GM12891 (cell line): ENCODE results near the gene CCDC13.

Experiments used
- PAX5 ChIP-seq: IDR thresholded peaks from 2 replicates; pipeline ENCODE4 v1.6.1; 2011; ENCODE audit warnings: low read length, moderate library complexity, mild to moderate bottlenecking; ENCODE audit not compliant: insufficient read depth, severe bottlenecking
- POLR2A ChIP-seq: IDR thresholded peaks from 2 replicates; pipeline ENCODE4 v1.6.1; 2011; ENCODE audit warnings: low read depth, low read length, control low read depth
- POLR2AphosphoS5 ChIP-seq: IDR thresholded peaks from 2 replicates; pipeline ENCODE4 v1.6.1; 2011; ENCODE audit warnings: low read depth, low read length, control low read depth
- SPI1 ChIP-seq: IDR thresholded peaks from 2 replicates; pipeline ENCODE4 v1.6.1; 2011; ENCODE audit warnings: low read depth, low read length, control low read depth
- TAF1 ChIP-seq: IDR thresholded peaks from 2 replicates; pipeline ENCODE4 v1.6.1; 2011; ENCODE audit warnings: low read depth, low read length, control low read depth

DNA sequence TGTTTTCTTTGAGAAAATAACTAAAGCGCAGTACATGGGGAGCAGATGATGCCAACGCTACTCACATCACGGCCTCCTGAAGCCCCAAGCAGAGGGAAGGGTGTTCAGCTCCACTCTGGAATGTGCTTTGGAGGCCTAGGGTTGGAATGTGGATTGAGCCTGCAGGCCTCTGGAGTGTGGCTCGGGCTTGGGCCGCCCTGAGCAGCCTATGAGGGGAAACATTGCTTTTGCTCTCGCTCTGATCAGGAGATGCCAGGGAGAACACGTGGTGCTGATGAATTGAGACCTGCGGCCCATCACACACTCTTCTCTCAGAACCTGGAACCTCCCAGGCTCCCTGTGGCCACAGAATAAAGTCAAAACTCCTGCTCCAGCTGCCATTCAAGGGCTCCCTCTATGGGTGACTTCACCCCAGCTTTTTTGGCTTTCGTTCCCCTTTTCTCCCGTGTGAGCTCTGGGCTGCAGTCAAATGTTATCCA, 23.3 kb downstream of the CCDC13 start:
- TF ChIP-seq POLR2A (no peak), POLR2AphosphoS5 (no peak), TAF1 (no peak), SPI1 (no peak), PAX5 (no peak)
